Dermis blood vessel endothelial cell (primary cell): ENCODE measurements around the gene GSG1. TPM values are rescaled to one million over a fixed set of nuclear protein-coding genes. Genes with fewer than 3 reads are reported as not detected.
"Not testable (repeated sequence)": the region's sequence is repeated elsewhere in the genome, so short reads cannot be mapped to it uniquely, and the experiment has no call there.

Experiments
- DNase-seq: peaks from one replicate; pipeline ENCODE4 v3.0.0; 2010
- total RNA-seq: library from RNA; depleted of rRNA; stranded (reverse); fragments of >200 nt; gene quantifications from 2 replicates; pipeline ENCODE4 v1.2.3, GENCODE V29; 2014

GSG1 gene
- total RNA-seq, 1 donor from 2014 or later, result not detected

DNA sequence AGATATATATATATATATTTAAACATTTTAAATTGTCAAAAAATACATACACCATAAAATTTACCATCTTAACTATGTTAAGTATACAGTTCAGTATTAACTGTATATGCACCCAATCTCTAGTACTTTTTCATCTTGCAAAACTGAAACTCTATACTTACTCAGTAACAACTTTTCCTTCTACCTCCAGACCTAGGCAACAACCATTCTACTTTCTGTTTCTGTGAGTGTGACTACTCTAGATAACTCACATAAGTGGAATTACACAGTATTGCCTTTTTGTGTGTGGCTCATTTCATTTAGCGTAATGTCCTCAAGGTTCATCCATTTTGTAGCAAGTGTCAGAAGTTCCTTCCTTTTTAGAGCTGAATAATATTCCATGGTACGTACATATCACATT, 51.0 kb downstream of the GSG1 start:
- DNase-seq, result no peak

DNA sequence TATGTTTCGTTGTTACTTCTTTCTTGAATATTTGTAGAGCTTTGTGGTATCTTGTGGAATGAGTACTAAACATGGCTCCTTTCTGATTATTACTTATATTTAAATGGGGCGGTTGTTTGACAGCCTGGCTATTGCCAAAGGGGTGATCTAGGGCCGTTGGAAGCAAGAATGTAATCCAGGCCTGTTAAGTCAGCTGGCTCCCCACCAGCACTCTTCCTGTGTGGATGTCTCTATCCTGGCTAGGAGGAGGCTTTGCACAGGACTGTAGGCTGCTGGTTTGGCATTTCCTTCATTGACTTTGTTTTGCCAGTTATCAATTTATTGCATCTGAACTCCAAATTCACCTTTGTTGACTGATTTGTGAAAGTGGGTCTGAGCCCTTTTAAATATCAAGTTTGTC, 53.7 kb downstream of the GSG1 start:
- peak; percentile 71 for DNase-seq

- no peak for DNase-seq
These were observed 56.5 kb downstream of the GSG1 start for GRCh38 chr12:13046964-13047363.

GRCh38 chr12:13045816-13046215, 57.7 kb downstream of the GSG1 start:
- DNase-seq, result no peak

- peak; percentile 32 for DNase-seq
These were observed 58.6 kb downstream of the GSG1 start for GRCh38 chr12:13044906-13045299.

DNA sequence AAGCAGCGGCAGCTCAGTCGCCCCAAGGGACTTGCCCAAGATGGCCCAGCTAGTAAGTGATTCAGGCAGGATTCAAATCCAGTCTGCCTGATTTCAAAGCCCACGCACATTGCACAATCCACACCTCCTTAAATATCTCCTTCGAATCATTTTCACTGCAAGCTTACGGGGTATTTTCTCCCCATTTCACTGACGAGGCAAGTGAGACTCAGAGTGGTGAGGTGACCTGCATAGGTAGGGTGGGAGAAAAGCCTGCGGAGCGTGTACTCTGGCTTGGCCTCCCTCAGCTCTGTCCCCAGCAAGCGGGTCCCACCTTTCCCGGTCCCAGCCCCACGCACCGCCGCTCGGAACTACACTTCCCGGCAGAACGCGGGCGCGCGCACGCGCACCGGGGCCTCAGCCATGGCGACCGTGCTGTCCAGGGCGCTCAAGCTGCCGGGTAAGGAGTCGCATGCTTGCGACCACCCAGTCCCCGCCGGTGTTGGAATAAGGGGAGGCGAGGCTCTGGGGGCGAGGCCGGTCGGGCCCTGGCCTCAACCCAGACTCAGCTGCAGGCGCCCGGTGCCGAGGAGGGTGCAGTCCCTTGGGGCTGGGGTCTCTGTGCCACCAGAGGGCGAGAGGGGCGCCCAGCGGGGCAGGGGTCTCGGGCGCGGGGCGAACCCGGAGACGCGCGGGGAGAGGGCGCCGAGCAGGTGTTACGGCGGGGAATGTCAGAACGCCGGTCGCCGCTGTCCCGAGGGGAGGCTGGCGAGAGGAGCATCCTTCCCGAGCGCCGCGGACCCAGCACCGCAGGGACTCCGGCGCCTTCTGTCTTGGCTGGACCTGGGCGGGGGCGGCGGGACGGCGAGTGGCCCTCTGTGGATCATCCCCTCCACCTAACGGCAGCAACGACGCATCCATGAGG, 59.2 kb downstream of the GSG1 start, which contains the start of gene FAM234B:
Gene FAM234B, plus strand, starts transcription at position 380 of the 904 bp plus-strand sequence. Its CDS starts 23 bp downstream, at position 403.
- peak; percentile 79 for DNase-seq

DNA sequence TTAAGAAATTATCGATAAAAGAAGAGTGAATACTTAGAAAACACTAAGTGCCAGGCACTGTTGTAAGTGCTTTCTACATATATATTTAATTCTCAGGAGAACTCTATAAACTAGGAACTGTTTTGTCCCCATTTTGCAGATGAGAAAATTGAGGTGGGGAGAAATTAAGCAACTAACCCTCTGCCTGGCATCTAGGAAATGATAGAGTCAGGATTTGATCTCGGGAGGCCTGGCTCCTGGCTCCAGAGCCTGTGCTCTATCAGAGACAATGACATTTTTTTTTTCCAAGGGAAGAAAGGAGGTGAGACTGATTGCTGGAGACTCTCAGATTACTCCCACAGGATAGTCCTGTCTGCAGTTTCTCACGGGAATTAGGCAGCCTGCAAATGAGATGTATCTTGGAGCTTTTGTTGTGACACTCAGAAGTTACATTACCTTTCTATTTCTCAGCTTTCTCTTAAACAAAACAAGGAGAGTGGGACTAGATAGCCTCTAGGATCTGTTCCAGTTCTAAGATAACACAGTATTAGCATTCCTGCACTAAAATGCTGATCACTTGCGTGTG, 60.7 kb downstream of the GSG1 start:
- no peak for DNase-seq

- no peak for DNase-seq
These were observed 62.2 kb downstream of the GSG1 start for GRCh38 chr12:13041224-13041623.

GRCh38 chr12:13039328-13039956, 64.0 kb downstream of the GSG1 start:
- no peak for DNase-seq

GRCh38 chr12:13038491-13039161, 64.8 kb downstream of the GSG1 start:
- DNase-seq, result no peak

DNA sequence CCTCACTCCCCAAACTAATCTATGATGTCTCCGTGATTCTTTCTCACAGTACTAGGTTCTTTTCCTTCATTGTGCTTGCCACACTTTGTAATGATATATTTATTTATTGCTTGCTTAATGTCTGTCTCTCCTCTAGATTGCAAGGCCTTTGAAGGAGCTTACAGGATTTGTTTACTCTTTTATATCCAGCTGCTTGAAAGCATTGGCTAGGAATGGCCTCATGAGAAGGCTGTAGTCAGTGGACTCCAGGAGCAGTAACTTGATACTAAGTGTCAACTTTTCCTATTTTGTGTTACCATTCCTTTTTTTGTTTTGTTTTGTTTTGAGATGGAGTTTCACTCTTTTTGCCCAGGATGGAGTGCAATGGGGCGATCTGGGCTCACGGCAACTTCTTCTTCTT, 66.6 kb downstream of the GSG1 start:
- DNase-seq, result no peak

DNA sequence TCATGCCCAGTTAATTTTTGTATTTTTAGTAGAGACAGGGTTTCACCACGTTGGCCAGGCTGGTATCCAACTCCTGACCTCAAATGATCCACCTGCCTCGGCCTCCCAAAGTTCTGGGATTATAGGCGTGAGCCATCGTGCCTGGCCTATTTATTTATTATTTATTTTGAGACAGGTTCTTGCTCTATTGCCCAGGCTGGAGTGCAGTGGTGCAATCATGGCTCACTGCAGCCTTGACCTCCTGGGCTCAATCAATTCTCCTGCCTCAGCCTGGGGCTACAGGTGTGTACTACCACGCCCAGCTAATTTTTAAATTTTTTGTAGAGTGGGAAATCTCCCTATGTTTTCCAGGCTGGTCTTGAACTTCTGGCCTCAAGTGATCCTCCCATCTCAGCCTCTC, 68.1 kb downstream of the GSG1 start:
- DNase-seq, result not testable (repeated sequence)

Other genes with a start within 250 kb of the GSG1 start
- gene GPRC5A, start 212.1 kb downstream of the GSG1 start, total RNA-seq, result 3.2 and 10.7 TPM in 2 replicates
- 0.17 TPM in 1 of 2 replicates, not detected in the other for gene GPRC5D, start 151.5 kb downstream of the GSG1 start, total RNA-seq
- gene HEBP1, start 103.4 kb downstream of the GSG1 start, total RNA-seq, result 23.3 and 34.7 TPM in 2 replicates
- 12.2 and 13.3 TPM in 2 replicates for gene FAM234B, start 59.3 kb downstream of the GSG1 start, total RNA-seq
- gene EMP1, start 93.1 kb upstream of the GSG1 start, total RNA-seq, result 318 and 336 TPM in 2 replicates